Choroid plexus epithelial cell (primary cell): Measurements from ENCODE around the gene INCA1.

Experiments used
- DNase-seq: peaks from one replicate; pipeline ENCODE4 v3.0.0-alpha.2; 2010; ENCODE audit warnings: low read depth
- H3K4me3 ChIP-seq: 2 replicates; pipeline ENCODE4 v1.5.1; 2011; ENCODE audit warnings: low read depth, mild to moderate bottlenecking, control low read depth, low read length, moderate library complexity
- TF ChIP-seq, protein P1 (sequence below): conservative IDR thresholded peaks from 2 replicates; pipeline ENCODE4 v1.5.1; 2011; ENCODE audit warnings: low read depth, mild to moderate bottlenecking, control low read depth, inconsistent platforms, low read length, moderate library complexity

INCA1 gene

DNA sequence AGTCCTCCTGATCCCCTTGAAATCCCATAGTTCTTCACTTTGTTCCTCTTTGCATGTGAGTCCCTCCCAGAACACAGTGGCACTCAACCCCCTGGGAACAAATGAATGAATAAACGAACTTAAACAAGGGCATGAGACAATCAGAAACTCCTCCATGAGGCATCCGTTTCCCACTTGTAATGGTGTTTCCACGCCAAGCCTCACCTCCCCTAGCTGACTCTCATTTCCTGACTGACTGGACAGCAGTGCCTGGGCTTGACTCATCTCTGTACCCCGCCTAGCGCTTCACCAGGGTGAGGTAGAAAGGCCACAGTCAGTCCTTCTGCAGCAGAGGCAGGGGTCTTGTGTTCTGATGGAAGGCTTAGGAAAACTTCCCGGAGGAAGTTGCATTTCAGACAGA lies 14.6 kb upstream of the INCA1 start:
- peak; percentile 79 for DNase-seq
- TF ChIP-seq, protein P1, sequence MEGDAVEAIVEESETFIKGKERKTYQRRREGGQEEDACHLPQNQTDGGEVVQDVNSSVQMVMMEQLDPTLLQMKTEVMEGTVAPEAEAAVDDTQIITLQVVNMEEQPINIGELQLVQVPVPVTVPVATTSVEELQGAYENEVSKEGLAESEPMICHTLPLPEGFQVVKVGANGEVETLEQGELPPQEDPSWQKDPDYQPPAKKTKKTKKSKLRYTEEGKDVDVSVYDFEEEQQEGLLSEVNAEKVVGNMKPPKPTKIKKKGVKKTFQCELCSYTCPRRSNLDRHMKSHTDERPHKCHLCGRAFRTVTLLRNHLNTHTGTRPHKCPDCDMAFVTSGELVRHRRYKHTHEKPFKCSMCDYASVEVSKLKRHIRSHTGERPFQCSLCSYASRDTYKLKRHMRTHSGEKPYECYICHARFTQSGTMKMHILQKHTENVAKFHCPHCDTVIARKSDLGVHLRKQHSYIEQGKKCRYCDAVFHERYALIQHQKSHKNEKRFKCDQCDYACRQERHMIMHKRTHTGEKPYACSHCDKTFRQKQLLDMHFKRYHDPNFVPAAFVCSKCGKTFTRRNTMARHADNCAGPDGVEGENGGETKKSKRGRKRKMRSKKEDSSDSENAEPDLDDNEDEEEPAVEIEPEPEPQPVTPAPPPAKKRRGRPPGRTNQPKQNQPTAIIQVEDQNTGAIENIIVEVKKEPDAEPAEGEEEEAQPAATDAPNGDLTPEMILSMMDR, result no peak
- no peak overlapping the region for H3K4me3 ChIP-seq

DNA sequence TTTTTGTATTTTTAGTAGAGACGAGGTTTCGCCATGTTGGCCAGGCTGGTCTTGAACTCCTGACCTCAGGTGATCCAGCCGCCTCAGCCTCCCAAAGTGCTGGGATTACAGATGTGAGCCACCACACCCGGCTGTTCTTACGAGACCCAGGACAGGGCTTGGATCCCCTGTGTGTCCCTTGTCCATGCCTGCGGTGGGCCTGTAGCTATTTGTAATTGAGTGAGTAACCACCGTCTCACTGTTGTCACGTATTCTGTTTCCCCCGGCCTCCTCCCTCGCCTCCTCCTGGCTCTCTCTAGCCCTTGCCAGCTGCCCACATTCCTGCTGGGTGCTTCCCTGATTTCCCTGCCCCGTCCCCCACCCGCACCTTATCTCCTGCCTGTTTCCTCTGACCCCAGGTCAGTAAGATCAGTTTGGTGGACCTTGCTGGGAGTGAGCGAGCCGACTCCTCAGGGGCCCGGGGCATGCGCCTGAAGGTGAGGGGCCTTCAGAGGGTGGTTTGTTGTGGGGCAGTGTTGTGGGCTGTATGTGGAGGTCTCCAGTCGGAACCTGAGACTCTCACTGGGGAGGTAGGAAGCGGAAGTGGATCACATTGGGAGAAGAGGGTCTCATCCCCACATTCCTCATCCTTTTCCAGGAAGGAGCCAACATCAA lies 6.0 kb upstream of the INCA1 start:
- TF ChIP-seq, protein P1, result no peak
- DNase-seq, result no peak
- no peak overlapping the region for H3K4me3 ChIP-seq

DNA sequence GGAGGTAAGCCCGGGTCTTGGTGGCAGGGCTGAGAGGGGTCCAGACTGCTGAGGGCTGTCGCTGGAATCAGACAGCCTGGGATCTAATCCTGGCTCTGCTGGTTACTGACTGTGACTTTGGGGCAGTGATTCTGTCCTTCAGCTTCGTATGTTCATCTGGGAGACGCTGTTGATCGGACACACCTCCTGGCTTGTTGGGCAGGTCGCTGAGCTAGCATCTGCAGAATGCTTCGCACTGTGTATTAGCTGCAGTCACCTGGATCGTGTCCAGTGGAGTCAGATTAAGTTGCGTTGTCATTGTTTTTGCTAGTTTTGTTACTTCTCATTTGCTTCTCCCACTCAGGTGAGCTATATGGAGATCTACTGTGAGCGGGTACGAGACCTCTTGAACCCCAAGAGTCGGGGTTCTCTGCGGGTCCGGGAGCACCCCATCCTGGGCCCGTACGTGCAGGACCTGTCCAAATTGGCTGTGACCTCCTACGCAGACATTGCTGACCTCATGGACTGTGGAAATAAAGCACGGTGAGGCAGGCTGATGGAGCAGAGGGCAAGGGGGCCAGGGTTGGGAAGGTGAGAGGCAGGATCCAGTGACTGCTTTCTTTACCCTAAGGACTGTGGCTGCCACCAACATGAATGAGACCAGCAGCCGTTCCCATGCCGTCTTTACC lies 4.9 kb upstream of the INCA1 start:
- H3K4me3 ChIP-seq, result no peak overlapping the region
- TF ChIP-seq, protein P1, result no peak
- no peak for DNase-seq

DNA sequence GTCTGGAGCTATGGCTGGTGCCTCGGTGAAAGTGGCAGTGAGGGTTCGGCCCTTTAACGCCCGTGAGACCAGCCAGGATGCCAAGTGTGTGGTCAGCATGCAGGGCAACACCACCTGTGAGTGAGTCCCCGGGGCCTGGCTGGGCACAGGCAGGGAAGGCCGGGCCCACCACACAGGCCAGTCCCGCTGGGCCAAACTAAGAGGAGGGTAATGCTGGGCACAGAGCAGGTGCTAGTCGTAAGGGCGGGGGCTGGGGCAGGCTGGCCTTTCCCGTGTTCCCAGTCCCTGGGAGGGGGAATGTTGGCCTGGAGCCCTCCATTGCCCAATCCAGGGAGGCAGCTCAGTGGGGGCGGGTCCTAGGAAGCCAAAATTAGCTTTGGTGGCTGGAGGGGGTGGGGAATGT lies 2.9 kb upstream of the INCA1 start:
- no peak overlapping the region for H3K4me3 ChIP-seq
- no peak for DNase-seq
- TF ChIP-seq, protein P1, result no peak

DNA sequence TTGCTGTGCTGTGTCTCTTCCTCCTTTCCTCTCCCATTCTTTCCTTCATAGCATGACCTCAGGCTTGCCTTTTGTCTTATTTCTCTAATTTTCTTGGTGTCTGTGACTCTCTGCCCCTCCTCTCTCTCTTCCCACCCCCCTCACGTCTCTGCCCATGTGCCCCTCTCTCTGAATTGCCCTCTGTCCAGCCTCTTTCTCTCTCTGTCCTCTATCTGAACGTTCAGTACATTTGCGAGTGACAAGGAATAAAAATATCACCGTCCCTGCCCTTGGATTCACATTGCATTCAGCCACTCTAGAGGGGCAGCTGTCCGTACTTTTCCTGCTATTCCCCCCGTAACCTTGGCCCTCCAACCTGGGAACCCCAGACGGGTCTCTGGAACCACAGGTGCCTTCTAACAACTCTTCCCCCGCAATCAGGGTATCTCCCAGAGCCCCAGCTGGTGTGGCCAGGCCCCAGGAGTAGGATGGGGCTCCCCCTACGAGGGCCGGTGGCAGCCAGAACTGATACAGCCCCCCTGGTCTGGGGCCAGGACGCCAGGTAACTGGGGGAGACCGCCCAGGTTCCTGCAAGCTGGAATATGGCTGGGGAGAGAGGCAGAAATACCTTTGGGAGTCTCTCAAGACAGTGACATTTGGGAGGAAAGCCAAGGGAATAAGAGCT lies 2.2 kb upstream of the INCA1 start:
- peak overlapping the region; percentile 82 for H3K4me3 ChIP-seq
- no peak for DNase-seq
- TF ChIP-seq, protein P1, result no peak

DNA sequence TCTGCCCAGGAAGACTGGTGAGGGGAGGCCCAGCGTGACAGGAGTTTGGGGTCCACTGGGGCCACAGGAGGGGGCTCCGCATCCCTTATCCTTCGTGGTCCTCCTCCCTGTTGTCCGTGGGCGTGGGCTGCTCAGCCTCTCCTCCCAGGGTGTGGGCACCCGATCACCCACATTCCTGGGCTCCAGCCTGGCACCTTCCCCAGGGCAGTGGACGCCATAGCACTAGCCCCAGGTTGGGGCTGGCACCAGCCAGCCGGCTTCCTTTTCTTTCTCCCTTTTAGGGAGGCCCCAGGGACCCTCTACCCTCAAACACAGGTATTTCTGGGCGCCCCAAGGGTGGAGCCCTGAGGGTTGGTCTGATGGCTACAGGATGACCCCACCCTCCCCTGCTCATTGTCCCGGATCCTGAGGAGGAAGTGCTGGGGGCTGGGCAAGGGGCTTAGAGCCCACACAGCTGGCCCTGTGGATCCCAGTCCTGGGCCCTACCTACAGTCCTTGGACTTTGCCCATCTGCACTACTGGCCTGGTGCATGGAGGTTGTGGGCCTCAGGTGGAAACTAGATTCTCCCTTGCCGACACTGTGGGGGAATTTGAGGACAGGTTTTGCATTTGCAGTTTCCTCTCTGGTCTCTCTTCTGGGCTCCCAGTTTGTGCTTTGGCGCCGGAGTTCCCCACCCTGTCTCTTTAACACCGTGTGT lies 1.6 kb upstream of the INCA1 start:
- peak overlapping the region; percentile 82 for H3K4me3 ChIP-seq
- TF ChIP-seq, protein P1, result no peak
- DNase-seq, result no peak
